NCI-H2196 treated with DMSO at 0.1 percent for 48 hours (cell line): ENCODE data around the gene EXOC1L.

Source experiments
- DNase-seq: peaks from one replicate; lab custom pipeline; 2025; ENCODE audit not compliant: unreplicated experiment; lab: John Stamatoyannopoulos, UW

EXOC1L gene

DNA sequence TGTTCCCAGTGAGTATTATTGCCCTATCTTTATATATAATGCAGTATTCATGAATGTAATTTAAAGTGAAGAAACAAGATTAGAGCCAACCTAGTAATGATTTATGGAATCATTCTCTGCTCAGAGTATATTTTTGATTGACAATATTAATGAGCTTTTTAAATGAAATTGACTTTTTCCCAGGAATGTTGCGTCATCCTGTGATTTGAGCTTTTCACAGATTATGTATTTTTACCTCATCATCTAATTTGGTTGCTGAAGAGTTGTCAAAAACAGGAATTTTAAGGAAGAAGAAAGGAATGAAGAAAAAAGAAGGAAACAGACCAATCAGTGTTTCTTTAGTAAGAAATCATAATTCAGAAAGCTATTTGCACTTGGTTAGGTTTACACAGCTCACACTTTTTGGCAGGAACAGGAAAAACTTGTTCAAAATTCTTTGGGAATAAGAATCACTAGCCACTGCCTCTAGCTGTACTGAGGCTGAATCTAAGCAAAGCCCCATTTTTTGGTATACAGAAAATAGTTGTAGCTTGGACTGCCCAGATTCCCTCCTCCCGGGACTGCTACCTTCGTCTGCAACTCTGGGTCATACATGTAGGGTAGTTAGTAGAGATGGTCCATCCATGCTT is 61.2 kb downstream of the EXOC1L start:
- no peak for DNase-seq

DNA sequence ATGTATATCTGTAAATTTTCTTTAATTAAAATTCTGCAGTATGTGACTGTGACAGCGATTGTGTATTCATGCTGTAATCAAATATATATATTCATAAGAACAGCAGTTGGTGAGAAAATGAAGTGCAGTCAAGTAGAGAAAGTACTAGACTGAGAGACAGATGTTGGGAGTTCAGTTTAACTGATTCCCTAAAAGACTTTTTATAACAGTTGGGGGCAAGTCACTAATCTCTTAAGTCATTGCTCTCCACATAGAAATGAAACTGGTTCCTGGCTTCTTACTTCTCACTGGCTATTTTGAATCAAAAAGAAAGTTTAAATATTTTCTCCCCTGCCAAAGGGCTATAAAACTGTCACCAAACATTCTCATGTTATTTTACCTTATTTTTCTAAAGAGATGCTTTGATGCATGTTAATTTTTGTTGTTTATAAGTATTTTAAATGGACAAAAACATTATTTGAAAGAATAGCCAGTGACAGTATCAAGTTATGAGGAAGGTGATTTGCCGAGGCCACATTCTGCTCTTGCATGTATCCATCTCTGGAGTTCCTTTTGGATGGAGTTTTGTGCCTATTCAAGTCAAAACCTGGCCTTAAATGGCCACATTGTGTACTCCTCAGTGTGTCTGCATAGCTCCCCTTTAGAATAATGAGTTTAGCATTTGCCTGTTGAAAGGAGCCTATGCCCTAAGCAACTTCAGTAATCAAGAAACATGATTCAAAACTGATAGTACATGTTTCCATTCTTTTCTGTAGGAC is 64.7 kb downstream of the EXOC1L start:
- no peak for DNase-seq

DNA sequence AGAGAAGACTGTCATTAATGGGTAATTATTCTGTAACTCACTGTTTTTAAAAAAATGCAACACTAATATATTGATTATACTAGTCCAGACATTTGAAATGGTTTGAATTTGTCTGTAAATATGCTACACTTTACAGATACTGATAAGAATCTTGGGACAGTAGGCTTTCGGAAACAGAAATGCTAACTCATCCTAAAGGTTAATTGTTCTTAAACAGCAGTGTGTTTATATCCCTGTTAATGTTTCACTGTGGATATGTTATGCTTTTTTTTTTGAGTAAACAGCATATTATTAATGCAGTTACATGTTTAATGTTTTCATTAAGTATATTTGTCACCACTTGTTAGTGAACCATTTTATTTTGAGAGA is 65.2 kb downstream of the EXOC1L start:
- DNase-seq, result no peak
